ENCODE data around the gene CYB5R3.
A peak's percentile ranks its signal among the peaks of the same experiment; 100 is the strongest.
"Not testable (repeated sequence)": the region's sequence is repeated elsewhere in the genome, so short reads cannot be mapped to it uniquely, and the experiment has no call there.

CYB5R3 gene

GRCh38 chr22:42677936-42678335 is 28.7 kb upstream of the CYB5R3 start:
- not testable (repeated sequence) for DNase-seq

DNA sequence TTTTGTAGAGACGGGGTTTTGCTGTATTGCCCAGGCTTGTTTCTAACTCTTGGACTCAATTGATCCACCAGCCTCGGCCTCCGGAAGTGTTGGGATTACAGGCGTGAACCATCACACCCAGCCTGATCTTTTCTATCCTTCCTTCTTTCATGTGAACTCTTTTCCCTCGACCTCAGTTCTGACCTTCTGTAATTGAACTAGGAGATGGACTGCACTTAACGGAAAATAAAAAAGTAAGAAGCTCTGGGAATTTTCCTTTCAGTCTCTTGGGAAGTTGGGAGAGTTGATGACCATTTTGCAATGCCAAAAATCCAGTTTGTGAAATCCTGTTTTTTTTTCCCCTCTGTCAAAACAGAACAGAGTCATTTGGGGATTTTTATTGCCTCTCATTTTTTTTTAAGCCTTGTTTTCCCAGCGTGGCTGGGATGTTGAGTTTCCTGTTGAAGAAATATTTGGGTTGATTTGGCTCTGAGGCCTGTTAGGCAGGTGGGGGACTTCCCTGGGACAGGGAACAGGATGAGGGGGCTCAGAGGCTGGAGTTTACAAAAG is 26.9 kb upstream of the CYB5R3 start:
- no peak for DNase-seq

GRCh38 chr22:42673898-42674401 is 24.8 kb upstream of the CYB5R3 start:
- no peak for DNase-seq

- not testable (repeated sequence) for DNase-seq
Measured at GRCh38 chr22:42673071-42673470, 23.9 kb upstream of the CYB5R3 start.

DNA sequence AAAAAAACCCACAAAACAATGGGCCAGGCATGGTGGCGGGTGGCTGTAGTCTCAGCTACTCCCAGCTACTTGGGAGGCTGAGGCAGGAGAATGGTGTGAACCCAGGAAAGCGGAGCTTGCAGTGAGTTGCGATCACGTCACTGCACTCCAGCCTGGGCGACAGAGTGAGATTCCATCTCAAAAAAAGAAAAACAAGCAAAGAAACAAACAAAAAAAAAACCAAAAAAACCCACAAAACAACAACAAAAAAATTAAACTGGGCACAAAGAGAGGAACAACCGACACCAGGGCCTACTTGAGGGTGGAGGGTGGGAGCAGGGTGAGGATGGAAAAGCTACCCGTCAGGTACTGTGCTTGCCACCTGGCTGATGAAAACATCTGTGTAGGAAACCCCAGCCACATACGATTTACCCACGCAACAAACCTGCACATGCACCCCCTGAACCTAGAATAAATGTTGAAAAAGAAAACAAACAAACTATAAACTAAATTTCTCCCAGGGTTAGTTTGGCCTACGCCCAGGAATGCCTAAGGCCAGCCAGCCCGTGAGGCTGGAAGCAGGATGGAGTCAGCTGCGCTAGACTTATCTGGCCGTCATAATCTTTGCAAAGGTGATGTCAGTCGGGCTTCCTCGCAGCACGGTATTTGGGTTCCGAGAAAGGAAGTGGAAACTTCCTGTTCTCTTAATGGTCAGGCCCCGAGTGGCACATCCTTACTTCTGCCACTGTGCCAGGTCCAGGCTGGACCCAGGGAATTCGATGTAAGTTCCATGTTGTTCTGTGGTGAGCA is 21.9 kb upstream of the CYB5R3 start:
- DNase-seq, result no peak

DNA sequence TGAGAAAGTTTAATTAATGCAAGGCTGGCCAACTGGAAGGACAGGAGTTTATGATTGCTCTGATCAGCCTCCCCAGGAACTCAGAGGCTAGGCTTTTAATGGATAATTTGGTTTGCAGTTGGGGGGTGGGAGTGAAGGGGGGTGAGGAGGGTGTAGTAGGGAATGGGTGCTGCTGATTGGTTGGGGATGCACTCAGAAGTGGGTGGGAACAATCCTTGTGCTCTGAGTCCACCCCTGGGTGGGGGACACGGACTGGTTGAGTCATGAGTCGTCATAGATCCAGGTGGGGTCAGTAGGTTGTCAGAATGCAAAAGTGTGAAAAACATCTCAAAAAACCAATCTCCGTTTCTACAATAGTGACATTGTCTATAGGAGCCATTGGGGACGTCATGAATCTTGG is 20.9 kb upstream of the CYB5R3 start:
- DNase-seq, result no peak

- not testable (repeated sequence) for DNase-seq
Measured at GRCh38 chr22:42666393-42666792, 17.2 kb upstream of the CYB5R3 start.

GRCh38 chr22:42664976-42665831 is 16.0 kb upstream of the CYB5R3 start:
- DNase-seq, result no peak

DNA sequence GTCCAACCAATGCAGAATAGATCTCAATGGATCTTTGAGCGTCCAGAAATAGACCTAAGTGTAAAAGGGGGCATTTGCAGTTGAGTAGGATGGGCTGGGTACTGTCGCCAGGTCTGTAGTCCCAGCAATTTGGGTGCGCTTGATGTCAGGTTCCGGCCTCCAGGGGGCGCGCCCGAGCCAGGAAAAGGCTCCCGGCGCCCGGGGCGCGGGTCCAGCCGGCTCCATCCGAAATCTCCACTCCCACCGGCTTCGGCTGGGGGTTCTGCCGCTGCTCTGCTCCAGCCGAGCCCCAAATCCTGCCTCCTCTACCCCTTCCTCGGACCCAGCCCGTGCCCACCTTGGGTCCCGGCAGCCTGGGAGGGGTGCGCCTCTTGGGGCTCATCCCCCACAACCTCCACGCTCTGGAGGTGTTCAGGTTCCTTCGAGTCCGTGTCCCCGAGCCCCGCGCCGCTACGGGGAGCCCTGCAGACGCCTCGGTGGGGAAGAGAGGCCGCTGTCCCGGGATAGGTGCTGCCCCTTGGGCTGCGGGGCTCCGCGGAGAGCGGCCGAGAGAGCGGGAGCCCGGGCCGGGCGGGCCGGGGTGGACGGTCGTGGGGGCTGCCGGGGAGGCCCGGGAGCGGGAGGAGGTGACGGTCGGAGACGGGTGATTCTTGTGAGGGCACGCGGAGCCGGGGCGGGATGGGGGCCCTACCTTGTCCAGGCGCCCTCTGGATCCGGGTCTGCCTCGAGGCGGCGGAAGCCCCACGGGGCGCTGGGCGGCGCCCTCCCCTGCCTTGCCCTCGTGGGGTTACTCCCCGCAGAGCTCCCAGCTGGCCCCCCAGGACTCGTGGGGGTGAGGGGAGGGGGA is 13.0 kb upstream of the CYB5R3 start:
- peak; percentile 76 for DNase-seq

GRCh38 chr22:42656578-42656977 is 7.4 kb upstream of the CYB5R3 start:
- DNase-seq, result no peak

- no peak for DNase-seq
Measured at GRCh38 chr22:42655693-42656092, 6.5 kb upstream of the CYB5R3 start.

DNA sequence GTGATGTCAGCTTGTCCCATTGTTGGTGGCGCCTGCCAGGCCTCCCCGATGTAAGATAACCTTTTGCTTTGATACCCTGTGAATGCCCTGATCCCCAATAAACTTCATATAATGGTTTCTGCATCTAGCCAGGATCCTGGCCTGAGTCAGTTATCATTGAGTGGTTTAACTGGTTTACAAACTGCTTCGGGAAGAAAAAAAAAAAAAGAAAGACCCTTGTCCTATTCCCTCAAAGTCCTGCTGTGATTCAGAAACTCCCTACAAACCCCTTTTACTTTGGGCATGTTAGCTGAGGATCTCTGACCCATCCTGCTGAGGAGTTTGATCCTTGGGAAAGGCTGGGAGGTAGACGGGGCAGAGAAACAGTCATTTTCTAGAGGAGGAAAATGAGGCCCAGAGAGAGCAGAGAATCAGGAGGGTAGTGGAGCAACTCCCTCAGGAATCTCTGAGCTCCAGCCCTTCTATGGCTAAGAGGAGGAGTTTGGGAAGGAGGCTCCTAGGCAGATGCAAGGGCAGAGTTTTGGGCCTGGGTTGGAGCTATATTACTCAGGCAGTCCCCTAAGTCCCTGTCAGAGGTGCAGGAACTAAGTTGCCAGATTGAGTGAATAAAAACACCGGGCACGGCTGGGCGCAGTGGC is 5.4 kb upstream of the CYB5R3 start:
- no peak for DNase-seq

DNA sequence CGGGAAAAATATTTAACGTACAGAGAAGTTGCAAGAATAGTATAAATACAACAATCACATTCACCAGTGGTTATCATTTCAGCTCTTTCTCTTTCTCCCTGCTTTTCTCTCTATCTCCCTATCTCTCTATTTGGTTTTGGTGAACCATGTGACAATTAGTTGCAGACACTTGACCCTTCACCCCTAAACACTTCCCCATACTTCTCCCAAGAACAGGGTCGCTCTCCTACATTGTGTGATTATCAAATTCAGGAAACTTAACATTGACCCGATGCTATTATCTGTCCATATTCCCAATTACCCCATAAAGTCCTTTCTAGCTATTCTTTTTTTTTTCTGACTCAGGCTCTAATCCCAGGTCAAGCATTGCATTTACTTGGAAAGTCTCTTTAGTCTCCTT is 4.8 kb upstream of the CYB5R3 start:
- no peak for DNase-seq

GRCh38 chr22:42651134-42651533 is 1.9 kb upstream of the CYB5R3 start:
- DNase-seq, result no peak

GRCh38 chr22:42648368-42649245 is 585 bp downstream of the CYB5R3 start:
- DNase-seq, result peak; percentile 45

DNA sequence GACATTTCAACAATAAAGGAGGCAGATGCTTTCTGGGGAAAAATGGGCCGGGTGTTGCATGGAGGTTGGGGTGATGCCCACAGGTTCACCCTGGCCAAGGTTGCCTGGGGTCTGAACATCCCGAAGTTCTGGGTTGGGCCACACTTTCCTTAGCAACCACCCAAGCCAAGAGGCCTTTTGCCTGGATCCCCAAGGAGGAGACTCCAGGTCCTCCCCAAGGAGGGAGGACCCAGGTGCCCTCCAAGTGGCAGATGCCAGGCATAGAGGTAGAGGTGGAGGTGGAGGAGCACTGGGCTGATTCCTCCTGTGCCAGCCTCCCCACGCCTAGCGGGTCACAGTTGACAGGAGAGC is 1.2 kb downstream of the CYB5R3 start:
- no peak for DNase-seq

DNA sequence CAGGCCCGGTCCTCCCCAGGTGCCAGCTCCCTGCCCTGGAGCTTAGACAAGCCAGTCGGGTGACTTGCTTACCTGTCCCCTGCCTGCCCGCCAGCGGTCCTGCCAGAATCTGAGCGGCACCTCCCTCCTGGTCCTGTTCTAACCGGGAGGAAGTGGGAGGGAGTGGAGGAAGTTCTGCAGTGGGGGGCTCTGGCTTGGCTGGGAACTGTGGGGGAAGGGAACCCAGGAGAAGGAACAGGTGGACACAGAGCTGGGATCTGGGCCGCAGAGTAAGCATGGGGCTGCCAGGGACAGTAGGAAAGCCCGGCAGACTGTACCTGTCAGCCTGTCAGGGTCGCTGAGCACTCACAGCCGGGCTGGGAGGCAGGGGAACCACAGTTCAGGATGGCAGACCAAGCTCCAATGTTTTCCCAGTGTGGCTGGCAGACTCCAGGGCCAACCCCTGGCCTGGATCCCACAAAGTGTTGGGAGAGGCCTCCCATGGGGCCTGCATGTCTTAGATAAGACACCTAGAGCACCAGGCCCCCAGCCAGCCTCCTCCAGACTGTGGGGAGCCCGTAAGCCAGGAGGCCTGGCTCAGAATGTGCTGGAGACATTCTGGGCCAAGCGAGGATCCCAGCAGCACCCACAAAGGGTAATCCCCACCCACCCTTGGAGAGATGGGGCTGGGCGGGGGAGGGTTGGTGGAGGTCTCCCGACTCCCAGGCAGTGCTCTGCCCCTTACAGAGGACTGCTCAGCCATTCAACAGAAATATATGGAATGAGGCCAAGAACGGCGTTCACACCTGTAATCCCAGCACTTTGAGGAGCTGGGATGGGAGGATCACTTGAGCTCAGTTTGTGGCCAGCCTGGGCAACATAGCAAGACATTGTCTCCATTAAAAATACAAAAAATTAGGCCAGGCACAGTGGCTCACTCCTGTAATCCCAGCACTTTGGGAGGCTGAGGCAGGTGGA is 2.3 kb downstream of the CYB5R3 start:
- no peak for DNase-seq

GRCh38 chr22:42645938-42646568 is 3.1 kb downstream of the CYB5R3 start:
- no peak for DNase-seq

DNA sequence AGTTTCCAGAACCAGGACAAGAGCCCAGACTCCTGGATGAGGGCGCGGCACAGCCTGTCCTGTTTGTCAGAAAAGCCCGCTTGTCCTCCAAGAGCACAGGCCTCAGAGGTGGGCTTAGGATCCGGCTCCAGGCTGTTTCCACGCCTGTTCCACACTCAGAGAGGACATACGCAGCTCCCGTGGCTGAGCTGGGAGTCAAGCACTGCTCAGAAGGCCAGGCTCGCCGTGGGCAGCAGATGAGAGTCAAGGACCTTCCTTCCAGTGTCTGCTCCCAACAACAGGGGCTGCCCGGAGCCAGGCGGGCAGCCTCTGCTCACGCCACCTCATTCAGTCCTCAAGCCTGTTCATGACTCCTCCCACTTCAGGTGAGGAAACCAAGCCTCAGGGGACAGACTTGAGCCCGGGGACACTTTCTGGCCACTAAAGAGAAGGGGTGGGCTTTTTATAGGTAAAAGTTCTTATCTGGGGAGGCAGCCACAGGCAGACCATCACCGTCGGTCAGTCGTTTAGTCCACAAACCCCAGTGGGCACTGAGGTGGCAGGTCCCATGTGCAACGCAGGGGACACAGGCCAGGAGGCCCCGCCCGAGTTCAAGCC is 3.8 kb downstream of the CYB5R3 start:
- no peak for DNase-seq

Measured in CD4-positive, alpha-beta T cell treated with Interleukin-4 for 4 hours (primary cell).